GM19438 (cell line): Measurements from ENCODE around the gene TMEM18.

Experiments used
- ATAC-seq: cut with Tn5 transposase; IDR thresholded peaks from one replicate; pipeline ENCODE4 v1.9.1; 2021; ENCODE audit warnings: low read depth; ENCODE audit not compliant: unreplicated experiment

TMEM18 gene

GRCh38 chr2:623130-623922 is 53.9 kb downstream of the TMEM18 start:
- ATAC-seq: no peak

DNA sequence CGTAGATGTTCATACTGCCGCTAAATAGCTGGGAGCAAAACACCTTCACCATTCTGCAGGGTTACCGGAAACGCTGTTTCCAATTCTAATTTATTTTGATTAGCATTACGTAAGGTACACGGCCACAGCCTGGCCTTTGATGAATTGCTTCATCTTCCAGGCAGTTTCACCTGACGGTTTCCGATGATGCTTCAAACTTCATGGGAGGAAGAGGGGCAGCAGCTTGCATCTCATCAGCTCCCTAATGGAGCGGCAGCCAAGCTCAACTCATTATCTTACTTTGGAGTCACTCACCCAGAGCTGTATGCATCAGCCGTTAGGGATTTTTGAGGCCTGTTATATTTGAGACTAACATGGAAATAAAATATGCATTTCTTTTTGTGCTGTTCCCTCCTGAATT is 54.8 kb downstream of the TMEM18 start:
- no peak for ATAC-seq

GRCh38 chr2:621303-622099 is 55.7 kb downstream of the TMEM18 start:
- ATAC-seq: no peak

DNA sequence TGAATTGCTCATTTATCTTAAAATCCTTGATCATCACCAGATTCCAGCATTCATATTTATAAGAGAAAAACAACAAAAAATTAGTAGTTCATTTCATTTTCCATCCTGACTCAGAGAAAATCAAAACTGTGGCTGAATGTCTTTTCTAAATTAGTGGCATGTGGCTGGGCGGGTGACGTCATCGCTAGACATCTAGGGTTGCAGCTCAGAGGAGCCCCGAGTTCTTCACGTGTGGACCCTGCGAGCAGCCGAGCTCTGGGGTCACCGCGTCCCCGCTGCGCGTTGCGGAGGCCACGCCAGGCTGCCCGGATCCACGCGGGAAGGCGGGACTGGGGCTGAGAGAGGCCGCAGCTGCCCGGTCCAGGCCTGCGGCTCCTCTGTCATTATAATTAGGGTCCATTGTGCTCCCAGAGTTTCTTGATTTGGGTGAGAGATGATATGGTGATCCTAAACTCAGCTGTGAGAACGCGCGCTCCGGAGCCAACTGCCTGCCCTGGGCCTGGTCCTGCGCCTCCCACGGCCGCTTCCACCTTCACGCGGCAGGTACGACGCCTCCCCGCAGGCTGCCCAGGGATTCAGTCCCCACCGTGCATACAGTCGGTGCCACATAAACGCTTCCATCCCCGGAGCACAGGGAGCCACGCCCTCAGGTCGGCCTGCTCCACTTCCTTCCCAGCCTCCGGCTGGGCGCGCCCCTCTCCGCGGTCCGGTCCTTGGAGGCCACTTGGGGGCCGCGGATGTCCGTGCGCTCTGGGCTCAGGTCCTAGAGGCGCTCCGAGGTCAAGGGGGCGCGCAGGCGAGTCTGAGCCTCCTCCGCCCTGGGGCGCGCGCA is 56.5 kb downstream of the TMEM18 start:
- no peak for ATAC-seq

GRCh38 chr2:620004-620403 is 57.2 kb downstream of the TMEM18 start:
- no peak for ATAC-seq

GRCh38 chr2:618422-618990 is 58.7 kb downstream of the TMEM18 start:
- ATAC-seq: no peak

GRCh38 chr2:618005-618404 is 59.2 kb downstream of the TMEM18 start:
- no peak for ATAC-seq
